Tibial nerve (tissue), 3 donors: ENCODE results near the gene ZCCHC7.

Source experiments
- CTCF ChIP-seq, 5 experiments: fragments of 200-600 bp in 3 of 5; fragments of 450-650 bp in 2 of 5; sonication (generic) in 3 of 5; IDR thresholded peaks; one replicate each; pipeline ENCODE4 v1.5.1; 2016 to 2019; ENCODE audit warnings: antibody characterized with exemption in 5 of 5, mild to moderate bottlenecking in 3 of 5, moderate library complexity in 2 of 5
- POLR2A ChIP-seq, 2 donors: fragments of 450-650 bp; IDR thresholded peaks; one replicate each; pipeline ENCODE4 v1.6.1; 2017; ENCODE audit warnings: antibody characterized with exemption in 2 of 2, mild to moderate bottlenecking in 2 of 2, moderate library complexity in 2 of 2

GRCh38 chr9:37128051-37128450 is 7.7 kb downstream of the ZCCHC7 start:
- no peak for TF ChIP-seq CTCF (IDR thresholded peaks at IDR 0.05)
- TF ChIP-seq POLR2A (IDR thresholded peaks at IDR 0.05) = no peak
